Globus pallidus (tissue), 1 donor: ENCODE measurements around the gene AMBRA1.
A peak's percentile ranks its signal among the peaks of the same experiment; 100 is the strongest.
"Not testable (repeated sequence)": the region's sequence is repeated elsewhere in the genome, so short reads cannot be mapped to it uniquely, and the experiment has no call there.

ENCODE experiments used
- DNase-seq: peaks from one replicate; pipeline ENCODE4 v3.0.0-alpha.2; 2015; ENCODE audit warnings: low spot score

The AMBRA1 gene

GRCh38 chr11:46616551-46617133, 22.8 kb upstream of the AMBRA1 start:
- DNase-seq: no peak

GRCh38 chr11:46615756-46616155, 21.9 kb upstream of the AMBRA1 start:
- DNase-seq: no peak

GRCh38 chr11:46612326-46612725, 18.5 kb upstream of the AMBRA1 start:
- peak; percentile 84 for DNase-seq

GRCh38 chr11:46611526-46612304, 17.9 kb upstream of the AMBRA1 start:
- no peak for DNase-seq

DNA sequence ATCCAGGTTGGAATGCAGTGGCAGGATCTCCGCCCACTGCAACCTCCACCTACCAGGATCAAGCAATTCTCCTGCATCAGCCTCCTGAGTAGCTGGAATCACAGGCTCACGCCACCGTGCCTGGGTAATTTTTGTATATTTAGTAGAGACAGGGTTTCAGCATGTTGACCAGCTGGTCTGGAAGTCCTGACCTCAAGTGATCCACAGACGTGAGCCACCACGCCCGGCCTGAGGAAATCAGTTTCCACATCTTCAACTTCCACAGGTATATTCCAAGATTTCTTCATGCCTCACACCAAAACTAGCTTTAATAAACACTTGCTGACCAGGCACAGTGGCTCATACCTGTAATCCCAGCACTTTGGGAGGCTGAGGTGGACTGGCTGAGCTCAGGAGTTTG, 15.6 kb upstream of the AMBRA1 start:
- DNase-seq: no peak

DNA sequence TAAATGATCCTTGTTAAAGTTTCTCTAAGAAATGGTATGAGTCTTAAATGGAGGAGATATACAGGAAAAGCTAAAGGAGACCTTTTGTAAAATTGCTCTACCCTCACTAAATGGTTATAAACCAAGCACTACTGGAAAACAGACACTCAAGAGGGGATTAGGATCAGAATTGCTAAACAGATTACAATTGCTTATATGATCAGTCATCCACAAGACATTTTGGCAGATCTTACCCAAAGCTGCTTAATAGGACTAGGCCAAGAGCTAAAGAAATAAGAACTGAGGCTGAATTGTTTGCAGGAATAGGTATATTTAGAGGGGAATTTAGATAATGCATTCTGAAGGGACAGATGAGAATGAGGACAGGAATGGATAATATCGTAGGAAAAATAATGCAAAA, 13.7 kb upstream of the AMBRA1 start:
- no peak for DNase-seq

- no peak for DNase-seq
Observed at GRCh38 chr11:46604796-46605195, 11.0 kb upstream of the AMBRA1 start.

DNA sequence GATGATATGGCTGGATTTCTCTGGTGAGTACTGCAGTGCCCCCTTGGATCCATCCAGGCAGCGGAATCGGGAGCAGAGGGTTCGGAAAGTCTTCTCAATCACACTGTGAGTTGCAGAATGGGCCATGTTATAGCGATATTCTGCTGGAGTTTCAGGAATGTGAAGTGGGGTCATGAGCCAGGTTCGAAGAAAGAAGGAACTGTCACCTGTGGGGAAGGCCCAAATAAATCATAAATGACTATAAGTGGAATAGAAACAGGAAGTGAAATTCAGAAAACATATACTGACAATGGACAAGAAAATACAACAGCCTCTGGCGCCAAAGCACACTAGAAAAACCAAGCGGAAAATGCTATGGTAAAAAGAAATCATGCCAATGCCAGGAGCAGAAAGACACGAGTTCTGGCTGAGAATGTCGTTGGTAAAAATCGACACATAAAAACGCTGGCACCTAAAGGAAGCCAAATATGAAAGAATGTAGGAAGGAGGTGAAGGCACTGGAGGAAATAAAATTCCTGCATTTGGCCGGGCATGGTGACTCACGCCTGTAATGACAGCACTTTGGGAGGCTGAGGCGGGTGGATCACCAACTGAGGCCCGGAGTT, 10.0 kb upstream of the AMBRA1 start:
- DNase-seq: no peak

DNA sequence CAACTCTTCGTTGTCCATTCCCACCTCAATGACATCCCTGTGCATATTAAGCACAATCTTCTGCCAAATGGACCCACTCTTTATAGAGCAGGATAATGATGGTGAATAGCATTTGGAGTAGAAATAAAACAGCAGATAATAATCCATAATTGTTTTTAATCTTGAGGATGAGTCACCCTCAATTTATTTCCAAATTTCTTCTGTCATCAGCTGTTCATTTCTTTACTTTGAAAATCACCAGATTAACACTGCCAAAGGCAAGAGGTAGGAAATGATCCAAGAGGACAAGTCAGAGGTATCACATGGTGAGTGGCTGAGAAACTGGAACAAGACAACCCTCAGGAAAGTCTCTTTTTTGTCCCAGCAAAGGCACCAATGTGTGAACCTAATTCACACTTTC, 7.3 kb upstream of the AMBRA1 start:
- no peak for DNase-seq

GRCh38 chr11:46600194-46600960, 6.6 kb upstream of the AMBRA1 start:
- DNase-seq: no peak

DNA sequence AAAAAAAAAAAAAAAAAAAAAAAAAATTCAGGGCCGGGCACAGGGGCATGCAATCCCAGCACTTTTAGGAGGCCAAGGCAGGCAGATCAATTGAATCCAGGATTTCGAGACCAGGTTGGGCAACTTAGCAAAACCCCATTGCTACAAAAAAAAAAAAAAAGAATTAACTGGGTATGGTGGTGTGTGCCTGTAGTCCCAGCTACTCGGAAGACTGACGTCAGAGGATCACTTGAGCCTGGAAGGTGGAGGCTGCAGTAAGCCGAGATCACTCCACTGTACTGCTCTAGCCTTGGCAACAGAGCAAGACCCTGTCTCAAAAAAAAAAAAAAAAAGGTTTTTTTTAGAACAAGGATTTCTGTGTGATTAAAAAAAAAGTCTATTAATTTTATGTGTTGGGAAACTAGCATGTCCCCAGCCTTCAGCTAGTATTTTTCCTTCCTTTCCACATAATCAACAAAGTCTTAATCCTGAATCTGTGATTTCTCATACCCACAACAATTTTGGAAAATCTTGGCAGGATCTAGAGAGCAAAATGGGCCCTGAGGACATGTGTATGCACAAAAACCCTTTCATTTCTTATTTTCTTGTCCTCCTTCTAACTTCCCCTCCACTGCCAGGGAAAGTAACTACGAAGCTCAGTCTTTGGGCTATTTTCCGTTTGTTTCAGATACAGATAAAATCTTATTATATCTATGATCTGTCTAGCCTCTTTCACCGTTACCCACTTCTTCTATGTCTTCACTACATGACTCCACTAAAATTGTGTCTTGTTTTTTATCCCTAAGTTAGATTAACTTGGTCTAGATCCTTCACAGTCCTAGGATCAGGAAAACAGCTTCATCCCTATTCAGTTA, 5.7 kb upstream of the AMBRA1 start:
- DNase-seq: no peak

DNA sequence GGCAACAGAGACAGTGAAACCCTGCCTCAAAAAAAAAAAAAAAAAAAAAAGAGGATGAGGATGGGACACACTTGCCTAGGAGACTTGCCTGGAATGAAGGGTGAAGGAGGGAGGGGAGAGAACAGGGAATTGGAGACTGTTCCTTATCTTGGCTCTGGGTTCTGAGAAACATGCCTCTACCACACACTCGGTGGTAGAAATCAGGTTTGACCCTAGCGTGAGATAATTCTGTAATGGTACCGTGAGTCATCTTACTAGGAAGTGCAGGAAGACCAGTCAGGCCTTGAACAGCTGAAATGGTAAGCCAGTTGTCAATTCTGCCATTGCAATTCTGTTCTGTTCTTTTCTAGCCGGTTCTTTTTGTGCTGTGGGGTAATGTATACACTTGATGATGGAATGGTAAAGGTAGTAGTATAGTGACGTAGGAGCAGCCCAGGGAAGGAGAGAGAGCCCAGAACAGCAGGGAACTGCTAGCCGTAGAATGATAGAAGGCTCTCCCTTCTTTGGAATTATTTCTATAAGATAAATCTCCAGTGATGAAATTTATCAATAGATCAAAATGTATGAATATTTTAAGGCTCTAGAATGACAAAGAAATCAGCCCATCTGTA, 3.9 kb upstream of the AMBRA1 start:
- no peak for DNase-seq

- DNase-seq: no peak
Observed at GRCh38 chr11:46597155-46597554, 3.3 kb upstream of the AMBRA1 start.

DNA sequence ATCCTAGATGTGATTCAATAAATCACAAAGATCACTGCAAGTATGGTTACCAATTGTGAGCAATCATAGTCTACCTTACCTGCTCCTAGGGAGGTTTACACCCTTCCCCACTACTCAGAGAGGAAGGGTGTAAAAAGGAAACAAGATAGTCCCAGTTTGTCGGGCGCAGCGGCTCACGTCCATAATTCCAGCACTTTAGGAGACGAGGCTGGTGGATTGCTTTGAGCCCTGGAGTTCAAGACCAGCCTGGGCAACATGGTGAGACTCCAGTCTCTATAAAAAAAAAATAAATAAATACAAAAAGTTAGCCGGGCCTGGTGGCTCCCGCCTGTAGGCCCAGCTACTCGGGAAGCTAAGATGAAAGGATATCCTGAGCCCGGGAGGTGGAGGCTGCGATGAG, 962 bp upstream of the AMBRA1 start:
- no peak for DNase-seq

GRCh38 chr11:46594374-46594700, 514 bp upstream of the AMBRA1 start:
- DNase-seq: no peak

- no peak for DNase-seq
Observed at GRCh38 chr11:46590740-46591605, 2.9 kb downstream of the AMBRA1 start.

DNA sequence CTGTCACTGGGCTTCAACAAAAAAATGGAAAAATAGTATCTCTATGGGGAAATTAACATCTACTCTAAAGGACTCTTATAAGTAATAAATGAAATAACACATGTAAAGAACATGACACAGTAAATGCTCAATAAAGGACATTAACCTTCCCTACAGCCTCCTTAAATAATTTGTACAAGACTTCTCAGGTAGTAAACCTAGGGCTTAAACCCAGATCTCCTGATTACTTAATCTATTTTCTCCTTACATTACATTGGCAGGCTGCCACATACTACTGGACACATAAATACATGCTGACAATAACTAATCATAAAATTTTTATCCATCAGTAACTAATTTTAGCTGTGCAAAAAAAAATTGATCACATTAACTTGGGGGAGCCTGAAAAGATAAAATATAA, 4.9 kb downstream of the AMBRA1 start:
- DNase-seq: no peak

DNA sequence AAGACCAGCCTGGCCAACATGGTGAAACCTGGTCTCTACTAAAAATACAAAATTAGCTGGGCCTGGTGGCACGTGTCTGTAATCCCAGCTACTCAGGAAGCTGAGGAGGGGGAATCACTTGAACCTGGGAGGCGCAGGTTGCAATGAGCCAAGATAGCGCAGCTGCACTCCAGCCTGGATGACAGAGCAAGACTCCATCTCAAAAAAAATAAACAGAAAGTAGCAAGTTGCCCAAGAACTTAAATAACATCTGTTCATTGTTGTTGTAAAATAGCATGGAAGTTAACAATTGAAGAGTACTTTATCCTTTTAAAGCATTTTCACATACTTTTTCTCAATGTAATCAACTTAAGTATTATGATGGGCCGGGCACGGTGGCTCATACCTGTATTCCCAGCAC, 5.7 kb downstream of the AMBRA1 start:
- DNase-seq: no peak

DNA sequence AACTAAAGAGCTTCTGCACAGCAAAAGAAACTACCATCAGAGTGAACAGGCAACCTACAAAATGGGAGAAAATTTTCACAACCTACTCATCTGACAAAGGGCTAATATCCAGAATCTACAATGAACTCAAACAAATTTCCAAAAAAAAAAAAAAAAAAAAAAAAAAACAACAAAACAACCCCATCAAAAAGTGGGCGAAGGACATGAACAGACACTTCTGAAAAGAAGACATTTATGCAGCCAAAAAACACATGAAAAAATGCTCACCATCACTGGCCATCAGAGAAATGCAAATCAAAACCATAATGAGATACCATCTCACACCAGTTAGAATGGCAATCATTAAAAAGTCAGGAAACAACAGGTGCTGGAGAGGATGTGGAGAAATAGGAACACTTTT, 10.3 kb downstream of the AMBRA1 start:
- not testable (repeated sequence) for DNase-seq

- DNase-seq: no peak
Observed at GRCh38 chr11:46582588-46582987, 11.2 kb downstream of the AMBRA1 start.

GRCh38 chr11:46577058-46577457, 16.8 kb downstream of the AMBRA1 start:
- no peak for DNase-seq
